ENCODE results near the gene SCN1B.

DNA sequence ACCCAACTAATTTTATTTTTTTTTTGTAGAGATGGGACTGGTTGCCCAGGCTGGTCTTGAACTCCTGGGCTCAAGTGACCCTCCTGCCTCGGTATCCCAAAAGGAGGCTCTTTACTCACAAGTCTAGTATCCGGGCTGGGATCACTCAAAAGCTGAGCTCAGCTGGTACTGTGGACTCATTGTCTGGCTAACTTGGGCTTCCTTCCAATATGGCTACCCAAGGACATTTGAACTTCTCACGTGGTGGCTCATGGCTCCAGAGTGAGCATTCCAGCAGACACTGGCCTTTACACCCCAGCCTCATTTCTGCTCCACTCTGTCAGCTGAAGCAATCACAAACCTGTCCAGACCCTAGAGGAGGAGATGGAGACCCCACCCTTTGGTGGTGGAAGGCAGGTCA is 40.2 kb downstream of the SCN1B start:
- TF ChIP-seq, protein P1, sequence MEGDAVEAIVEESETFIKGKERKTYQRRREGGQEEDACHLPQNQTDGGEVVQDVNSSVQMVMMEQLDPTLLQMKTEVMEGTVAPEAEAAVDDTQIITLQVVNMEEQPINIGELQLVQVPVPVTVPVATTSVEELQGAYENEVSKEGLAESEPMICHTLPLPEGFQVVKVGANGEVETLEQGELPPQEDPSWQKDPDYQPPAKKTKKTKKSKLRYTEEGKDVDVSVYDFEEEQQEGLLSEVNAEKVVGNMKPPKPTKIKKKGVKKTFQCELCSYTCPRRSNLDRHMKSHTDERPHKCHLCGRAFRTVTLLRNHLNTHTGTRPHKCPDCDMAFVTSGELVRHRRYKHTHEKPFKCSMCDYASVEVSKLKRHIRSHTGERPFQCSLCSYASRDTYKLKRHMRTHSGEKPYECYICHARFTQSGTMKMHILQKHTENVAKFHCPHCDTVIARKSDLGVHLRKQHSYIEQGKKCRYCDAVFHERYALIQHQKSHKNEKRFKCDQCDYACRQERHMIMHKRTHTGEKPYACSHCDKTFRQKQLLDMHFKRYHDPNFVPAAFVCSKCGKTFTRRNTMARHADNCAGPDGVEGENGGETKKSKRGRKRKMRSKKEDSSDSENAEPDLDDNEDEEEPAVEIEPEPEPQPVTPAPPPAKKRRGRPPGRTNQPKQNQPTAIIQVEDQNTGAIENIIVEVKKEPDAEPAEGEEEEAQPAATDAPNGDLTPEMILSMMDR (IDR thresholded peaks at IDR 0.05): no peak
- no peak for TF ChIP-seq POLR2A (IDR thresholded peaks at IDR 0.05)
